Raji (cell line): ENCODE results near the gene SLC46A3.

Experiments used
- POLR2A ChIP-seq: IDR thresholded peaks from 2 replicates; pipeline ENCODE4 v1.6.1; 2011; ENCODE audit warnings: low read depth, low read length, control low read depth; ENCODE audit not compliant: insufficient read depth

The SLC46A3 gene

GRCh38 chr13:28743499-28744083, 24.8 kb upstream of the SLC46A3 start:
- TF ChIP-seq POLR2A, result no peak

- TF ChIP-seq POLR2A, result no peak
Observed at GRCh38 chr13:28743020-28743419, 24.2 kb upstream of the SLC46A3 start.

GRCh38 chr13:28741084-28741491, 22.3 kb upstream of the SLC46A3 start:
- no peak for TF ChIP-seq POLR2A

- no peak for TF ChIP-seq POLR2A
Observed at GRCh38 chr13:28739376-28739775, 20.6 kb upstream of the SLC46A3 start.

- no peak for TF ChIP-seq POLR2A
Observed at GRCh38 chr13:28735481-28736029, 16.8 kb upstream of the SLC46A3 start.

GRCh38 chr13:28734906-28735305, 16.1 kb upstream of the SLC46A3 start:
- no peak for TF ChIP-seq POLR2A

- TF ChIP-seq POLR2A, result no peak
Observed at GRCh38 chr13:28730762-28731161, 12.0 kb upstream of the SLC46A3 start.

- no peak for TF ChIP-seq POLR2A
Observed at GRCh38 chr13:28729541-28729940, 10.8 kb upstream of the SLC46A3 start.

GRCh38 chr13:28728642-28729041, 9.9 kb upstream of the SLC46A3 start:
- no peak for TF ChIP-seq POLR2A

- TF ChIP-seq POLR2A, result no peak
Observed at GRCh38 chr13:28725046-28725610, 6.4 kb upstream of the SLC46A3 start.

- no peak for TF ChIP-seq POLR2A
Observed at GRCh38 chr13:28723806-28724205, 5.0 kb upstream of the SLC46A3 start.

GRCh38 chr13:28719227-28720055, 671 bp upstream of the SLC46A3 start:
- no peak for TF ChIP-seq POLR2A

- TF ChIP-seq POLR2A, result no peak
Observed at GRCh38 chr13:28718196-28718542, 601 bp downstream of the SLC46A3 start.

- TF ChIP-seq POLR2A, result no peak
Observed at GRCh38 chr13:28717170-28717569, 1.6 kb downstream of the SLC46A3 start.

GRCh38 chr13:28716511-28716910, 2.3 kb downstream of the SLC46A3 start:
- no peak for TF ChIP-seq POLR2A

- no peak for TF ChIP-seq POLR2A
Observed at GRCh38 chr13:28714651-28715050, 4.1 kb downstream of the SLC46A3 start.
